Thyroid gland (tissue), 4 donors: ENCODE measurements around the gene PARD6B.

Experiments used
- CTCF ChIP-seq, 6 experiments: fragments of 200-600 bp in 3 of 6; fragments of 450-650 bp in 3 of 6; sonication (generic) in 3 of 6; IDR thresholded peaks; one replicate each; pipeline ENCODE4 v1.5.1; 2016 to 2019; ENCODE audit warnings: antibody characterized with exemption in 6 of 6, mild to moderate bottlenecking in 2 of 6, inconsistent platforms in 1 of 6, moderate library complexity in 1 of 6
- POLR2A ChIP-seq, 2 donors: fragments of 450-650 bp; IDR thresholded peaks; one replicate each; pipeline ENCODE4 v1.6.1; 2017; ENCODE audit warnings: antibody characterized with exemption in 2 of 2, mild to moderate bottlenecking in 2 of 2, moderate library complexity in 1 of 2

GRCh38 chr20:50783903-50784302 lies 52.5 kb downstream of the PARD6B start:
- no peak for TF ChIP-seq POLR2A (IDR thresholded peaks at IDR 0.05)
- no peak for TF ChIP-seq CTCF (IDR thresholded peaks at IDR 0.05)
